AG10803 (cell line): ENCODE results near the gene TTC7B.

Source experiments
- DNase-seq: peaks from one replicate; pipeline ENCODE4 v3.0.0; 2010; ENCODE audit warnings: low read depth
- H3K4me3 ChIP-seq: 2 replicates; pipeline ENCODE4 v1.5.1; 2011; ENCODE audit warnings: mild to moderate bottlenecking, low read length, control low read depth
- CTCF ChIP-seq: conservative IDR thresholded peaks from 2 replicates; pipeline ENCODE4 v1.5.1; 2011; ENCODE audit warnings: mild to moderate bottlenecking, low read length, control low read depth, inconsistent platforms

Gene TTC7B

DNA sequence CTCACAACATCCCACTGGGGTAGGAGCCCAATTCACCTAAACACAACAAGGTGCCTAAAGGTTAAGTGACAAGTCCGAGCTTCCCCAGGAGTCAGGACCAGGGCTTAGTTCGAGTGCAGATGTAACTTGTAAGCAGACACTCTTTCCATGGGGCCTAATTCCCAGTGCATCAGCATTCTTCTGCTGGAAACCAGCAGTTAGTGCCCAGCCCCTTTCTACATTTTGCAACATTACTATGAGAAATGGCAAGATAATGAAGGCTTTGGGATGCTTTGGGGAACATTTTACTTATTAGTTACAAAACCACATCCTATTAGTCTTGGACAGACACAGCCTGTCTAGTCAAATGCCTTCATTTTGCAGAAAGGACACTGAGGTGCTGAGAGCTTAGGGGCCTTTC lies 239.6 kb downstream of the TTC7B start:
- no peak overlapping the region for H3K4me3 ChIP-seq
- TF ChIP-seq CTCF = no peak
- peak; percentile 74 for DNase-seq

- DNase-seq = no peak
- H3K4me3 ChIP-seq = no peak overlapping the region
- TF ChIP-seq CTCF = no peak
These were observed 240.4 kb downstream of the TTC7B start for GRCh38 chr14:90575781-90576180.

GRCh38 chr14:90575336-90575735 lies 240.9 kb downstream of the TTC7B start:
- no peak for DNase-seq
- TF ChIP-seq CTCF = no peak
- no peak overlapping the region for H3K4me3 ChIP-seq

DNA sequence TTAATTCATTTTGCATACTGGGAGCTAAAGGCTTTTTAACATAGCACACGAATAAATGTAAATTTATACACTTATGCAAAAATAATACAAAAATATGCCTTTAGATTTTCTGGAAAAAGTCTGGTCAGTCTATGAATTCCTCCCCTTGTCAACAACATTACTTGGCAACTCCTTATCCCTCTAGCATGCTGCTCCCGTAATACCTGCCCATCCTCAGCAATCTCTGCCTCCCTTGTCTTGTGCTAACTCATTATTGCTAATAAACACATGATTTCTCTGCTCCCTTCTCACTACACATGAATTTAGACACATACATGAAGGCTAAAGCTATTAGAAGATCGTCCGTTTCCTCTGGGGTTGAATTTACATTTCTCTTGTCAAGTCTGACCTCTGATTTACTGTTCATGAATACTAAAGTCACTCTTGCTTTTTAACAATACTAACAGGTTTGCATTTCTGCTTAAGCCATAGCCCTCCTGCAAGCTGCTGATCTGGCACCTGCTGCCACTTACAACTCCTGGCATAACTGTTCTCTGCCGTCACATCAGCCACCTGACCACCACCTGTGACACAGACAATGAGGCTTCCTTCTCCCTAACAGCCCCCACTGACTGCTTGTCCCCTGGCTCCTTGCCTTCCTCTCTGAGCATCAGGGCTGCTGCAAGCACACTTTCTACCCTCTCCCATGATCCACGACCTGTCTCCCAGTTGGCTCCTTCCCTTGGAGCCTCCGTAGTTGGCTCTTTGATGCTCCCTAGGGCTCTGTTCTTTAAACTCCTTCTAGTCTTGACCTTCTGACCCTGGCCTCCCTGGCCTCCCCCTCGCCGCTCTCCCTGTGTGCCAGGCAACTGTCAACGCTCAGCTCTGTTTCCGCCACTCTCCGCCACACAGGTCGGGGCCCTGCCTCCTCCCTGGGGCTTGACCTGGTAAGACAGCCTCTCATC lies 241.8 kb downstream of the TTC7B start:
- DNase-seq = no peak
- no peak overlapping the region for H3K4me3 ChIP-seq
- TF ChIP-seq CTCF = no peak

DNA sequence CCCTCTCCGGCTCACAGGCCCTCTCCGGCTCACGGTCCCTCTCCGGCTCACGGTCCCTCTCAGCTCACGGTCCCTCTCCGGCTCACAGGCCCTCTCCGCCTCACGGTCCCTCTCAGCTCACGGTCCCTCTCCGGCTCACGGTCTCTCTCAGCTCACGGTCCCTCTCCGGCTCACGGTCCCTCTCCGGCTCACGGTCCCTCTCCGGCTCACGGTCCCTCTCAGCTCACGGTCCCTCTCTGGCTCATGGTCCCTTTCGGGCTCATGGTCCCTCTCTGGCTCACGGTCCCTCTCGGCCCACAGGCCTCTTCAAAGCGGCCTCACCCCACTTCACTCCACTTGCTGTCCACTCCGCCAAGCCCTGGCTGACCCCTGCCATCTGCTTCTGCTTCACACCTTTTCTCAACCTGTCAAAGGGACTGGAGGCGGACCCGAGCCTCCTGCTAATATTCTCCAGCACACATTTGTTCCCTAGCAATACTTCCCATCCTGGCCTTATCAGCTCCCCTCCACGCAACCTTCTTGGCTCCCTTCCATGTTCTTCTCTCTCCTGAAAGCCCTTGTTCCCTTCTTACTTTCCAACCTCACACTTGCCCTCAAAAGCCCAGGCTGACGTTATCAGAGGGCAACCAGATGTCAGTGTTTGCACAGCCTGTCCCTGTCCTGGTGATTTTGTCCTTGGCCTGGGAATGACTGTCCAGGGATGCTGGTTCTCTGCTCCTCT lies 242.7 kb downstream of the TTC7B start:
- no peak overlapping the region for H3K4me3 ChIP-seq
- DNase-seq = no peak
- no peak for TF ChIP-seq CTCF

- no peak for TF ChIP-seq CTCF
- no peak for DNase-seq
- no peak overlapping the region for H3K4me3 ChIP-seq
These were observed 243.6 kb downstream of the TTC7B start for GRCh38 chr14:90572441-90573150.
